C4-2B (cell line): ENCODE results near the gene NUDT22.
A peak's percentile ranks its signal among the peaks of the same experiment; 100 is the strongest.

Experiments used
- H3K27ac ChIP-seq: fragments of 450-650 bp; 2 replicates; pipeline ENCODE4 v1.5.1; 2017
- CTCF ChIP-seq: fragments of 450-650 bp; conservative IDR thresholded peaks from 2 replicates; pipeline ENCODE4 v1.5.1; 2017; ENCODE audit warnings: mild to moderate bottlenecking
- ZFX ChIP-seq: fragments of 450-650 bp; IDR thresholded peaks from 2 replicates; pipeline ENCODE4 v1.6.1; 2017

NUDT22 gene

GRCh38 chr11:64266339-64266738, 40.3 kb downstream of the NUDT22 start:
- H3K27ac ChIP-seq = no peak overlapping the region
- TF ChIP-seq CTCF = no peak
- no peak for TF ChIP-seq ZFX

- peak overlapping the region; percentile 95; the same call in 1 of the 2 replicates for H3K27ac ChIP-seq
- TF ChIP-seq ZFX (no peak), CTCF (no peak)
Measured at GRCh38 chr11:64267207-64267945, 41.3 kb downstream of the NUDT22 start.

- TF ChIP-seq CTCF = no peak
- no peak for TF ChIP-seq ZFX
- peak overlapping the region; percentile 95 for H3K27ac ChIP-seq
Measured at GRCh38 chr11:64268025-64268892, 42.2 kb downstream of the NUDT22 start.

GRCh38 chr11:64268893-64269539, 42.9 kb downstream of the NUDT22 start:
- TF ChIP-seq CTCF = no peak
- peak; percentile 59; the same call in 1 of the 2 replicates for TF ChIP-seq ZFX

GRCh38 chr11:64269540-64270220, 43.6 kb downstream of the NUDT22 start:
- H3K27ac ChIP-seq = peak overlapping the region; percentile 95
- TF ChIP-seq ZFX = 0 out of 2 replicates have a peak, but pooled peaks have one; percentile 31
- TF ChIP-seq CTCF = no peak

More at GRCh38 chr11:64268893-64269539, 42.9 kb downstream of the NUDT22 start:
- peak overlapping the region; percentile 95 for H3K27ac ChIP-seq

- H3K27ac ChIP-seq = no peak overlapping the region
- no peak for TF ChIP-seq CTCF
- no peak for TF ChIP-seq ZFX
Measured at GRCh38 chr11:64275031-64275800, 49.1 kb downstream of the NUDT22 start.
